Measurements from ENCODE around the gene SEMA4G.

Gene SEMA4G

GRCh38 chr10:100985336-100985735, 16.0 kb downstream of the SEMA4G start:
- in situ Hi-C loops (cut with MboI; ENCODE audit: low sequenced_read_pairs, unreplicated experiment): no loop called here
- no peak for DNase-seq (ENCODE audit: low spot score)
- TF ChIP-seq, protein P1, sequence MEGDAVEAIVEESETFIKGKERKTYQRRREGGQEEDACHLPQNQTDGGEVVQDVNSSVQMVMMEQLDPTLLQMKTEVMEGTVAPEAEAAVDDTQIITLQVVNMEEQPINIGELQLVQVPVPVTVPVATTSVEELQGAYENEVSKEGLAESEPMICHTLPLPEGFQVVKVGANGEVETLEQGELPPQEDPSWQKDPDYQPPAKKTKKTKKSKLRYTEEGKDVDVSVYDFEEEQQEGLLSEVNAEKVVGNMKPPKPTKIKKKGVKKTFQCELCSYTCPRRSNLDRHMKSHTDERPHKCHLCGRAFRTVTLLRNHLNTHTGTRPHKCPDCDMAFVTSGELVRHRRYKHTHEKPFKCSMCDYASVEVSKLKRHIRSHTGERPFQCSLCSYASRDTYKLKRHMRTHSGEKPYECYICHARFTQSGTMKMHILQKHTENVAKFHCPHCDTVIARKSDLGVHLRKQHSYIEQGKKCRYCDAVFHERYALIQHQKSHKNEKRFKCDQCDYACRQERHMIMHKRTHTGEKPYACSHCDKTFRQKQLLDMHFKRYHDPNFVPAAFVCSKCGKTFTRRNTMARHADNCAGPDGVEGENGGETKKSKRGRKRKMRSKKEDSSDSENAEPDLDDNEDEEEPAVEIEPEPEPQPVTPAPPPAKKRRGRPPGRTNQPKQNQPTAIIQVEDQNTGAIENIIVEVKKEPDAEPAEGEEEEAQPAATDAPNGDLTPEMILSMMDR (IDR thresholded peaks at IDR 0.05; ENCODE audit: borderline replicate concordance, control extremely low read depth, extremely low read depth, insufficient read depth, missing control alignments): no peak

GRCh38 chr10:100986623-100986951, 17.3 kb downstream of the SEMA4G start:
- in situ Hi-C loops (cut with MboI; ENCODE audit: low sequenced_read_pairs, unreplicated experiment): no loop called here
- no peak for DNase-seq (ENCODE audit: low spot score)
- TF ChIP-seq, protein P1 (IDR thresholded peaks at IDR 0.05; ENCODE audit: borderline replicate concordance, control extremely low read depth, extremely low read depth, insufficient read depth, missing control alignments): no peak

DNA sequence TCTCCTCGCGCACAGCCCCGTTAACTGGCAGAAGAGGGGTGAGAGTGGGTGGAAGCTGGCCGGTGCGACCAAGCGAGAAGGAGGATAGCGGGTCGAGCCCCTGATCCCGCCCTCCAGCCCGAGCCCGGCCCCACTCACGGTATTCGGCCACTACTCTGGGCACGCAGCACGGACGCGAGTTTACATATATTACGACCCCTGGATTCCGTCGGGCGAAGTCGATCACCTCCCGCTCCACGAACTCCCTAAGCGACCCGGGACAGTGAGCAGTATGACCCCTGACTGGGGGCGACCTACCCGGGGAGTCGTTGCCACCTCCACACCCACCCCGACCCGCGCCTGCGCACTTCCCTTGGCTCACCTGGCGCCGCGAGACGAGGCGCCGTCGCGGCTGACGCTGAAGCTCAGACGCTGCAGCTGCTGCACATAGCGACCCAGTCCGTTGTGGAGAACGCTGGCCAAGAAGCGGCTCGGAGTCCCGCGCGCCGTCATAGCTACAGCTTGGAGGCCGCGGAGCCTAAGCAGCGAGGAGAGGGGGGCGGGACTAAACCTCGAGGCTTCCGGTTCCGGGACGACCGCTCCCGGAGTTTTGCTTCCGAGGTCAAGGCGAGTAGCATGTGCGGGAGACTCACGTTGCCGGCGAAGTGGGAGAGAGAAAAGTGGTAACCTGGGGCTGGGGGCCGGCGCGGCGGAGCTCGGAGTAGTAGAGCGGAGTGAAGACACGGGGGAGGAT, 17.8 kb downstream of the SEMA4G start, which contains the start of the genes MRPL43 and TWNK:
TSS of gene MRPL43 (minus strand) at position 546 of the 733 bp plus-strand sequence. CDS start at position 492, 54 bp downstream.
TSS of gene TWNK (plus strand) at position 592 of the 733 bp plus-strand sequence. CDS start 668 bp downstream, outside the sequence.
- DNase-seq (ENCODE audit: low spot score): peak; percentile 94
- TF ChIP-seq, protein P1 (IDR thresholded peaks at IDR 0.05; ENCODE audit: borderline replicate concordance, control extremely low read depth, extremely low read depth, insufficient read depth, missing control alignments): no peak
- in situ Hi-C loops (cut with MboI; ENCODE audit: low sequenced_read_pairs, unreplicated experiment): no loop called here

GRCh38 chr10:100987685-100988049, 18.4 kb downstream of the SEMA4G start:
- TF ChIP-seq, protein P1 (IDR thresholded peaks at IDR 0.05; ENCODE audit: borderline replicate concordance, control extremely low read depth, extremely low read depth, insufficient read depth, missing control alignments): no peak
- in situ Hi-C loops (cut with MboI; ENCODE audit: low sequenced_read_pairs, unreplicated experiment): no loop called here
- DNase-seq (ENCODE audit: low spot score): no peak

- no peak for DNase-seq (ENCODE audit: low spot score)
Observed at GRCh38 chr10:100988166-100988565, 18.9 kb downstream of the SEMA4G start.

DNA sequence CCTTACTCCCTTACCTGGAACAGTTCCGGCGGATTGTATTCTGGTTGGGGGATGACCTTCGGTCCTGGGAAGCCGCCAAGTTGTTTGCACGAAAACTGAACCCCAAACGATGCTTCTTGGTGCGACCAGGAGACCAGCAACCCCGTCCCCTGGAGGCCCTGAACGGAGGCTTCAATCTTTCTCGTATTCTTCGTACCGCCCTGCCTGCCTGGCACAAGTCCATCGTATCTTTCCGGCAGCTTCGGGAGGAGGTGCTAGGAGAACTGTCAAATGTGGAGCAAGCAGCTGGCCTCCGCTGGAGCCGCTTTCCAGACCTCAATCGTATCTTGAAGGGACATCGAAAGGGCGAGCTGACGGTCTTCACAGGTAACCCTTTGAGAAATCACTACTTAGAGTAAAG, 19.8 kb downstream of the SEMA4G start:
- in situ Hi-C loops (cut with MboI; ENCODE audit: low sequenced_read_pairs, unreplicated experiment): no loop called here
- DNase-seq (ENCODE audit: low spot score): no peak
- TF ChIP-seq, protein P1 (IDR thresholded peaks at IDR 0.05; ENCODE audit: borderline replicate concordance, control extremely low read depth, extremely low read depth, insufficient read depth, missing control alignments): no peak

More at GRCh38 chr10:100988166-100988565, 18.9 kb downstream of the SEMA4G start:
- TF ChIP-seq, protein P1 (IDR thresholded peaks at IDR 0.05; ENCODE audit: borderline replicate concordance, control extremely low read depth, extremely low read depth, insufficient read depth, missing control alignments): no peak
- in situ Hi-C loops (cut with MboI; ENCODE audit: low sequenced_read_pairs, unreplicated experiment): no loop called here

All from GM13976 (cell line).